HG03060 (cell line): ENCODE results near the gene HOXD1.

Experiments
- ATAC-seq: cut with Tn5 transposase; IDR thresholded peaks from one replicate; pipeline ENCODE4 v1.9.1; 2021; ENCODE audit warnings: low read depth, moderate number of reproducible peaks; ENCODE audit not compliant: unreplicated experiment

The HOXD1 gene

GRCh38 chr2:176164611-176165369 is 23.7 kb upstream of the HOXD1 start:
- ATAC-seq, result no peak

GRCh38 chr2:176165370-176166050 is 23.0 kb upstream of the HOXD1 start:
- ATAC-seq, result no peak

- ATAC-seq, result no peak
Observed at GRCh38 chr2:176166272-176166671, 22.2 kb upstream of the HOXD1 start.

GRCh38 chr2:176167398-176167797 is 21.1 kb upstream of the HOXD1 start:
- ATAC-seq, result no peak

GRCh38 chr2:176169181-176169580 is 19.3 kb upstream of the HOXD1 start:
- ATAC-seq, result no peak

GRCh38 chr2:176169711-176170110 is 18.8 kb upstream of the HOXD1 start:
- no peak for ATAC-seq

GRCh38 chr2:176170602-176171305 is 17.7 kb upstream of the HOXD1 start:
- ATAC-seq, result no peak

- ATAC-seq, result no peak
Observed at GRCh38 chr2:176171351-176172006, 17.0 kb upstream of the HOXD1 start.

GRCh38 chr2:176172007-176172894 is 16.2 kb upstream of the HOXD1 start:
- ATAC-seq, result no peak

GRCh38 chr2:176172895-176173566 is 15.4 kb upstream of the HOXD1 start:
- ATAC-seq, result no peak

GRCh38 chr2:176173567-176174381 is 14.7 kb upstream of the HOXD1 start:
- ATAC-seq, result no peak

- ATAC-seq, result no peak
Observed at GRCh38 chr2:176174382-176174823, 14.1 kb upstream of the HOXD1 start.

GRCh38 chr2:176174824-176175708 is 13.4 kb upstream of the HOXD1 start:
- ATAC-seq, result no peak

GRCh38 chr2:176175709-176176607 is 12.5 kb upstream of the HOXD1 start:
- ATAC-seq, result no peak

- ATAC-seq, result no peak
Observed at GRCh38 chr2:176177580-176178037, 10.9 kb upstream of the HOXD1 start.

GRCh38 chr2:176178038-176178756 is 10.3 kb upstream of the HOXD1 start:
- ATAC-seq, result no peak
